MG63 (cell line): ENCODE data around the gene THSD7B. TPM values are rescaled to one million over a fixed set of nuclear protein-coding genes. Genes with fewer than 3 reads are reported as not detected.

Source experiments
- DNase-seq: peaks from one replicate; pipeline ENCODE4 v3.0.0-alpha.2; 2020
- H3K27me3 ChIP-seq: fragments of 250-450 bp; sonication (Bioruptor Pico); 2 replicates; pipeline ENCODE4 v1.5.1; 2020; ENCODE audit warnings: mild to moderate bottlenecking, moderate library complexity
- H3K36me3 ChIP-seq: fragments of 250-450 bp; sonication (Bioruptor Pico); 2 replicates; pipeline ENCODE4 v1.5.1; 2020; ENCODE audit warnings: mild to moderate bottlenecking, moderate library complexity
- H3K4me3 ChIP-seq: fragments of 250-450 bp; sonication (Bioruptor Pico); 2 replicates; pipeline ENCODE4 v1.5.1; 2020; ENCODE audit warnings: mild to moderate bottlenecking, moderate library complexity
- H3K9me3 ChIP-seq: fragments of 250-450 bp; sonication (Bioruptor Pico); 2 replicates; pipeline ENCODE4 v1.5.1; 2020; ENCODE audit warnings: mild to moderate bottlenecking, moderate library complexity
- total RNA-seq: library from RNA; depleted of rRNA; stranded (reverse); fragments of >200 nt; shearing (Covaris generic); gene quantifications from 2 replicates; pipeline ENCODE4 v1.2.3, GENCODE V29; 2014; ENCODE audit warnings: low replicate concordance

The THSD7B gene
- total RNA-seq, 1 experiment from 2014 or later, result not detected

DNA sequence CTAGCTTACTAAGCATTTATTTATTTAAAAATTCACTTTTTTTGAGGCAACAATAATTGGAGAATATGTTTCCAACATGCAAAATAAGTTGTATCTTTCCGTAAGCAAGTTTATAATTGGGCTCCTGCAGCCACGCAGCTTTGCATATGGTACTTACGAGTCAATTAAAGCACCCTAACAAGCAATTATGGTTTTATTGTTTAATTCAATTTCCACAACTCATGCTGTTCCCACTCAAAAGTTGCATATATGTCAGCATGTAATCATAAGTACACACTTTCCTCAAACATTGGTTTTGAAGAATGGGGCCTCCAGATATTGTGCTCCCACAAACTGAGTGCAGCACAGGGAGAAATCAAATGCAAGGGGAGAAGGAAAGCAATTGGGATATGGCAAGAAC, 613.8 kb downstream of the THSD7B start:
- Histone ChIP-seq H3K36me3 (no peaks in the 10 kb centered on the region), H3K4me3 (no peak overlapping the region), H3K9me3 (peaks cover 2% of the 10 kb centered on the region; the same call in 1 of the 2 replicates), H3K27me3 (no peaks in the 10 kb centered on the region)
- DNase-seq, result no peak

DNA sequence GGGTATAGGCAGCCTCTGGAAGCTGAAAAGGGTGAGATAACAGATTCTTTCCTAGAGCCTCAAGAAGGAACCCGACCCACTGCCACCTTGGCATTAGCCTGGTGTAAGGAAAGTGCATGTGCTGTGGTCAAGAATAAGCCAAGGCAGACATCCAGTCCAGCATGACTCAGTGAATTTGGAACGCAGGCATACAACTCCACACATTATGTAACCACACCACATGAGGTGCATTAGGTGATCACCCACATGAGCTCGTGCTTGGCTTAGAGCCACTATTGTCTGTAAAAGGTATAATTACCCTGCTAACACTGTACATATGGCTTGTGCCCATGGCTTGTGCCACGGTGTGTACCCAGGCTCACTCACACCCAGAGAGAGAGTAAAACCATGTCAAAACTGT, 615.3 kb downstream of the THSD7B start:
- Histone ChIP-seq H3K36me3 (no peaks in the 10 kb centered on the region), H3K9me3 (peaks cover 2% of the 10 kb centered on the region; the same call in 1 of the 2 replicates), H3K27me3 (no peaks in the 10 kb centered on the region), H3K4me3 (no peak overlapping the region)
- peak; percentile 85 for DNase-seq

- no peak for DNase-seq
- no peaks in the 10 kb centered on the region for H3K36me3 ChIP-seq
- no peaks in the 10 kb centered on the region for H3K27me3 ChIP-seq
- H3K9me3 ChIP-seq, result peaks cover 2% of the 10 kb centered on the region; the same call in 1 of the 2 replicates
- H3K4me3 ChIP-seq, result no peak overlapping the region
Observed at GRCh38 chr2:137381731-137382130, 616.4 kb downstream of the THSD7B start.

DNA sequence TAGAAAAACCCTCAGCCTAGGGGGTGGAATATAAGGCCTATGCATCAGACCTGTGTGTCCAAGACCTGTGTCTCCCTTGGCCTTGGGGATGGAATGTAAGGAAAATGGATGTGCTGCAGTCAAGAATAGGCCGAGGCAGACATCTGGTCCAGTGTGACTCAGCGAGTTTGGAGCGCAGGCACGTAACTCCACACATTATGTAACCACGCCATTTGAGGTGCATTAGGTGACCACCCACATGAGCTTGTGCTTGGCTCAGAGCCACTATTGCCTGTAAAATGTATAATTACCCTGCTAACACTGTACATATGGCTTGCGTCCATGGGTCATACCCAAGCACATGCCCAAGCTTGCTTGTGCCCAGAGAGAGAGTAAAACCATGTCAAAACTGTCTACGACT, 618.0 kb downstream of the THSD7B start:
- Histone ChIP-seq H3K9me3 (peaks cover 2% of the 10 kb centered on the region; the same call in 1 of the 2 replicates), H3K4me3 (no peak overlapping the region), H3K36me3 (no peaks in the 10 kb centered on the region), H3K27me3 (no peaks in the 10 kb centered on the region)
- DNase-seq, result no peak

DNA sequence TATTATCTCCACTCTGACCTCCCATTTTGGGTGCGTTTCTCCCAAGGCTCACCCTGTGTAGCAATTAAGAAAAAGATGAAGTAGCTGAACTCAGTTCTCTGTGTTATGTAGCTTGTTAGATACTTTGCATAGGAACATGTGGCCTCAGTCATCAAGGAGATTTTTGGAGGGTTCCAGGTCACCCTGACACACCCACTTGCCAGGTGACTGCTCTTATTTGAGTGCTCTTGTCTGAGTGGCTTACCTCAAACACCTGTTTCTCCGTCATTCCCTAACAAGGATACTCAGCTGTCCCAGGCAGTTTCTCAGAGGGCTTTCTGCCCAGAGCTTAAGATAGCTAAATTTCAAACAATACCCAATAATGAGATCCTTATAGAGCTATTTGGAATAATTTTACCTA, 621.7 kb downstream of the THSD7B start:
- DNase-seq, result no peak
- no peaks in the 10 kb centered on the region for H3K36me3 ChIP-seq
- no peak overlapping the region for H3K4me3 ChIP-seq
- H3K27me3 ChIP-seq, result no peaks in the 10 kb centered on the region
- no peaks in the 10 kb centered on the region for H3K9me3 ChIP-seq

GRCh38 chr2:137405496-137405895, 640.2 kb downstream of the THSD7B start:
- no peak for DNase-seq
- no peaks in the 10 kb centered on the region for H3K9me3 ChIP-seq
- H3K27me3 ChIP-seq, result no peaks in the 10 kb centered on the region
- H3K36me3 ChIP-seq, result no peaks in the 10 kb centered on the region
- no peak overlapping the region for H3K4me3 ChIP-seq

DNA sequence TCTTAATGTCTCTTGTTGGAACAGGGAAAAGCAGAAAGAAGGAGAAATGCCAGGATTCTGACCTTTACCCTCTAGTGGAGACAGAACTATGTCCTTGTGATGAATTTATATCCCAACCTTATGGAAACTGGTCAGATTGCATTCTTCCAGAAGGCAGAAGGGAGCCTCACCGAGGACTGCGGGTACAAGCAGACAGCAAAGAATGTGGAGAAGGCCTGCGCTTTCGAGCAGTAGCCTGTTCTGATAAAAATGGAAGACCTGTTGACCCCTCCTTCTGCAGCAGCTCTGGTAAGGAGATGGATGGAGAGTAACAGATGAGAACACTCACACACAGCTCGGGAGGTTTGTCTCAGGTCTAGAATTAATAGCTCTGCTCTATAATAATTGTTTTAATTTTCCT, 646.2 kb downstream of the THSD7B start:
- no peaks in the 10 kb centered on the region for H3K36me3 ChIP-seq
- no peak overlapping the region for H3K4me3 ChIP-seq
- no peaks in the 10 kb centered on the region for H3K9me3 ChIP-seq
- no peaks in the 10 kb centered on the region for H3K27me3 ChIP-seq
- DNase-seq, result no peak

- DNase-seq, result peak; percentile 17
- H3K9me3 ChIP-seq, result no peaks in the 10 kb centered on the region
- H3K4me3 ChIP-seq, result no peak overlapping the region
- no peaks in the 10 kb centered on the region for H3K27me3 ChIP-seq
- H3K36me3 ChIP-seq, result no peaks in the 10 kb centered on the region
Observed at GRCh38 chr2:137420744-137421143, 655.4 kb downstream of the THSD7B start.

DNA sequence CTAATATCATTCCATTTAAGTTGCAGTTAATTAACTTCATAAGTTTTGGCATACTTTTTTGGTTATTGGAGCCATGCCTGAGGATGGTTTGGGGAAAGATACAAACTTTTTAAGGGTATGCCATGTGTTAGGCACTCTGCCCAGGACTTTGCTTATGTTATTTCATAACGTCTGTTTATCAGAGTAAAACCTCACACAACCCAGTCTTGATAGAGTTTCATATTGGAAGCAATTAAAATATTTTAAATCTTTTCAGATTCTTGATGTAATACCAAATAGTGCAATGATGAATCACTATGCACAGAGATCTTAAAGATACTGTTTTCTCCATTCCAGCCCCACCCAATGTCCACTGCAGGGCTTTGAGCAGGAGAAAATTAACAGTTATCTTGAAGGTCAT, 669.8 kb downstream of the THSD7B start:
- no peak overlapping the region for H3K4me3 ChIP-seq
- DNase-seq, result peak; percentile 15
- H3K9me3 ChIP-seq, result no peaks in the 10 kb centered on the region
- no peaks in the 10 kb centered on the region for H3K27me3 ChIP-seq
- no peaks in the 10 kb centered on the region for H3K36me3 ChIP-seq

GRCh38 chr2:137437386-137437785, 672.0 kb downstream of the THSD7B start:
- Histone ChIP-seq H3K27me3 (no peaks in the 10 kb centered on the region), H3K36me3 (no peaks in the 10 kb centered on the region)

DNA sequence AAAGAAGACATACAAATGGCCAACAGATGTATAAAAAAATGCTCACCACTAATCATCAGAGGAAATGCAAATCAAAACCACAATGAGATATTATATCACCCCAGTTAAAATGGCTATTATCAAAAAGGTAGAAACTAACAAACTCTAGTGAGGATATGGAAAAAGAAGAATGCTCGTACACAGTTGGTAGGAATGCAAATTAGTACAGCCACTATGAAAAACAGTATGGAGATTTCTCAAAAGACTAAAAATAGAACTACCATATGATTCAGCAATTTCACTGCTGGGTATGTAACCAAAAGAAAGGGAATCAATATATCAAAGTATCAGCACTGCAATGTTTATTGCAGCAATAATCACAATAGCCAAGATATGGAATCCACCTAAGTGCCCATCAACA, 679.6 kb downstream of the THSD7B start:
- no peaks in the 10 kb centered on the region for H3K36me3 ChIP-seq
- no peak for DNase-seq
- no peaks in the 10 kb centered on the region for H3K27me3 ChIP-seq
- no peaks in the 10 kb centered on the region for H3K9me3 ChIP-seq
- H3K4me3 ChIP-seq, result no peak overlapping the region

More at GRCh38 chr2:137437386-137437785, 672.0 kb downstream of the THSD7B start:
- Histone ChIP-seq H3K9me3 (no peaks in the 10 kb centered on the region), H3K4me3 (no peak overlapping the region)
- no peak for DNase-seq

GRCh38 chr2:137449454-137449853, 684.1 kb downstream of the THSD7B start:
- no peak overlapping the region for H3K4me3 ChIP-seq
- no peaks in the 10 kb centered on the region for H3K9me3 ChIP-seq
- no peaks in the 10 kb centered on the region for H3K27me3 ChIP-seq
- DNase-seq, result no peak
- H3K36me3 ChIP-seq, result no peaks in the 10 kb centered on the region

DNA sequence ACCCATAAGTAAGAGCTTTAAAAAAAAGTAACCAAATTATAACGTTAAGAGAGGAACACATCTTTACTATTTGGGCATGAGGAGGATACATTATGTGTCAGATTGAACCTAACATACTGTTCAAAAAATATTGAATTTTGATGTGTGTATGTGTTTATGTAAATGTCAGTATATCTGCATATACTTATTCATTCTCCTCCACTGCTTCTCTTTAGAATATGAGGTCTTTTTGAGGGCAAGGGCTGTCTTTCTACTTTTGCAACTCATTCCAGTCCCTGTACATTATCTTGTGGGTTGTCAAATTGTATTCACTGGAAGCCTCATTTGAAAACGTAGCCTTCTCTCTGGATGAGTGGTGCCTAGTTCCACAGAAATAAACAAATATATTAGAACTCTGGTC, 689.5 kb downstream of the THSD7B start:
- no peaks in the 10 kb centered on the region for H3K9me3 ChIP-seq
- DNase-seq, result no peak
- no peaks in the 10 kb centered on the region for H3K27me3 ChIP-seq
- no peaks in the 10 kb centered on the region for H3K36me3 ChIP-seq
- H3K4me3 ChIP-seq, result no peak overlapping the region

- no peaks in the 10 kb centered on the region for H3K9me3 ChIP-seq
- peak; percentile 33 for DNase-seq
- no peak overlapping the region for H3K4me3 ChIP-seq
- no peaks in the 10 kb centered on the region for H3K27me3 ChIP-seq
- H3K36me3 ChIP-seq, result no peaks in the 10 kb centered on the region
Observed at GRCh38 chr2:137467246-137467862, 702.0 kb downstream of the THSD7B start.

DNA sequence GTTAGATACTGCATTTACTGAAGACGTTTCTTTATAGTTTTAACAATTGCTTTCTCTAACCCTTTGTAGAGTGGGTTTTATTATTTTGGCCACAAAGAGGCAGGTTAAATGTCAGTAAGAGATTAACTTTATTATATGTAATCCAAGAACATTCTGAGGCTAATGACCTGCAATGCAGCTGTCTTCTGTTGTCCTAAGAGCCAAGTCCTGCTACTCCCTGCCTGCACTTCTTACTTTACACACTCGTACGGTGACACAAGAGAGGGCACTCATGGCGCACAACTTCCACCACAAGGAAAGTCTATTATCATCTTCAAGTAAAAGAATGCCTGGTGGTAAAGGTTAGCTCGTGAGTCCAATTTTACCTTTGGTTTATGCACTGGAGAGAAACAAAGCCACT, 727.9 kb downstream of the THSD7B start:
- Histone ChIP-seq H3K4me3 (no peak overlapping the region), H3K9me3 (no peaks in the 10 kb centered on the region), H3K36me3 (no peaks in the 10 kb centered on the region), H3K27me3 (no peaks in the 10 kb centered on the region)
- DNase-seq, result no peak

DNA sequence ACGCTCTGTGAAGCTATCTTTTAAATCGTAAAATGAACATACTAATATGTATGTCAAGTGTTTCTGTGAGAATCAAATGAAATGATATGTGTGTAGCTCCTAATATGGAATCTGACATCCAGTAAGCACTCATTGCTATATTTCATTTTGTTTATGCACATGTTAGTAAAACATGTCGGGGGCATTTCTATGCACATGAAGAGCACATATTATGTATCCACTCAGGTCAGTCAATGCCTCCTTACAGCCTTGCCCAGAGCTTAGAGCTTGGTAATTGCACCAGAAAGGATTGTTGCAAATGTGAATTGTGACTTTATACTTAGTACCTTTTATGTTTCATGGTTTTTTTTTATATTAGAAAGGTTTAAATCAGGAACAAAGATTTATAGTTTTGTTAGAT, 735.3 kb downstream of the THSD7B start:
- no peak for DNase-seq
- Histone ChIP-seq H3K4me3 (no peak overlapping the region), H3K36me3 (no peaks in the 10 kb centered on the region), H3K27me3 (no peaks in the 10 kb centered on the region), H3K9me3 (no peaks in the 10 kb centered on the region)

DNA sequence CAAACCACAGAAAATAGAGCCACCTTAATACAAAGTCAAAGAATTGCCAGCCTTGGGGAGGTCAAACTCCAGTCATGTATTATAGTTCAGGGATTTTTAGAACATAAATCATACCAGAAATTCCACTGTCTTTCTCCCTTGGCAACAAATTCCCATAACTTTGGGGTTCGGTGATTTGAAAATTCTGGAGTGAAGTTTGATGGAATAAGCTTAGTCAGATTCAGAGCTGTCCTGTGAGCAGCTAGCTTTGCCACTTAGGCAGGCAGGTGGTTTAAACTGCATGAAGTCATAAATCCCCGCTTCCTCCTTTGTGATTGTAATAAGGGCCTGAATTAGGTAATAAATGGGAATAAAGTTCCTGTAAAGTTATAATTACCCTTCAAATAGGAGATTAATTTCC, 741.9 kb downstream of the THSD7B start:
- no peaks in the 10 kb centered on the region for H3K9me3 ChIP-seq
- no peaks in the 10 kb centered on the region for H3K27me3 ChIP-seq
- no peak for DNase-seq
- no peak overlapping the region for H3K4me3 ChIP-seq
- H3K36me3 ChIP-seq, result no peaks in the 10 kb centered on the region

DNA sequence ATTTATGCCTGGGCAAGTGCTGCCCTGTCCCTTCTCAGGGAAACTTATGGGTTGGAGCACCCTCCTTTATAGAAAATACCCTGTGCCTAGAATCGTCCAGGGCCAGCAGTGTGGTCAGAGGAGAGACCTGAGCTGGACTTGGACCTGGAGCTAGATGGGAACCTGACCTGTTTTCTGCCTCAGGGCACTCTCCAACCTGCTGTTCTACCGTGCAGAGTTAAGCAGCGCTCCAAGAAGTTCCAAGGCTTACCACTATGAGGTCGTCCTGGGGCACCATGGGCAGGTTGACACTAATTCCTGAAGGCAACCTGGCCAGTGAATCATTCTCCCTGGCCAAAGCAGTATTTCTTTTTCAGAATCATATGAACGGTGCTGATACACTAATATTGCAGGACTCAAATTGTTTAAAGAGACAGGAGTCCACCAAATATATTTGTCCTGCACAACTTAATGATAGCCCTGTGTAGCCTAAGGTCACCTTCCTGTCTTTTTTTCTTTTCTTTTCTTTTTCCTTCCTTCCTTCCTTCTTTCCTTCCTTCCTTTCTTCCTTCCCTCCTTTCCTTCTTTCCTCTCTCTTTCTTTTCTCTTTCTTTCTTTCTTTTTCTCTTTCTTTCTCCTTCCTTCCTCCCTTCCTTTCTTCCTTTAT, 743.5 kb downstream of the THSD7B start:
- no peak for DNase-seq
- H3K36me3 ChIP-seq, result no peaks in the 10 kb centered on the region
- no peaks in the 10 kb centered on the region for H3K27me3 ChIP-seq
- no peaks in the 10 kb centered on the region for H3K9me3 ChIP-seq
- no peak overlapping the region for H3K4me3 ChIP-seq
